Fibroblast of lung (primary cell): Measurements from ENCODE around the gene RERE. TPM values are rescaled to one million over a fixed set of nuclear protein-coding genes. Genes with fewer than 3 reads are reported as not detected.

Experiments used
- DNase-seq, 2 donors: peaks; one replicate each; pipeline versions ENCODE4 v3.0.0 to v3.0.0-alpha.2; 2010; ENCODE audit warnings: low read depth in 2 of 2
- H2AFZ ChIP-seq: 2 replicates; pipeline ENCODE4 v1.5.1; 2012; ENCODE audit warnings: low read length, control low read depth, inconsistent platforms
- H3K27ac ChIP-seq: 2 replicates; pipeline ENCODE4 v1.5.1; 2011; ENCODE audit warnings: low read length, control low read depth; ENCODE audit not compliant: insufficient read depth
- H3K27me3 ChIP-seq: 2 replicates; pipeline ENCODE4 v1.5.1; 2011; ENCODE audit warnings: mild to moderate bottlenecking, low read length; ENCODE audit not compliant: control insufficient read depth, insufficient read depth
- H3K36me3 ChIP-seq: 2 replicates; pipeline ENCODE4 v1.5.1; 2011; ENCODE audit warnings: low read length; ENCODE audit not compliant: control insufficient read depth, insufficient read depth
- H3K4me1 ChIP-seq: 2 replicates; pipeline ENCODE4 v1.5.1; 2011; ENCODE audit warnings: low read length; ENCODE audit not compliant: control insufficient read depth, insufficient read depth; ENCODE audit errors: extremely low read depth
- H3K4me2 ChIP-seq: 2 replicates; pipeline ENCODE4 v1.5.1; 2011; ENCODE audit warnings: low read length, control low read depth; ENCODE audit not compliant: insufficient read depth; ENCODE audit errors: extremely low read depth
- H3K4me3 ChIP-seq, 4 experiments: fragments of 200-600 bp in 1 of 4; sonication (generic) in 1 of 4; replicated peaks in 1 of 4; 2 replicates each; pipeline ENCODE4 v1.5.1; 2011 to 2016; ENCODE audit warnings: low read length in 4 of 4, low read depth in 3 of 4, mild to moderate bottlenecking in 3 of 4, control low read depth in 2 of 4, inconsistent platforms in 1 of 4, mixed read lengths in 1 of 4; ENCODE audit not compliant: insufficient read depth in 1 of 4; ENCODE audit errors: control extremely low read depth in 1 of 4
- H3K79me2 ChIP-seq: 2 replicates; pipeline ENCODE4 v1.5.1; 2012; ENCODE audit warnings: mild to moderate bottlenecking, low read length, inconsistent platforms; ENCODE audit not compliant: control insufficient read depth, insufficient read depth
- H3K9ac ChIP-seq: 2 replicates; pipeline ENCODE4 v1.5.1; 2011; ENCODE audit warnings: mild to moderate bottlenecking, low read length, control low read depth; ENCODE audit not compliant: insufficient read depth
- H3K9me3 ChIP-seq: 2 replicates; pipeline ENCODE4 v1.5.1; 2012; ENCODE audit warnings: low read depth, low read length; ENCODE audit not compliant: control insufficient read depth, insufficient read depth
- H4K20me1 ChIP-seq: 2 replicates; pipeline ENCODE4 v1.5.1; 2011; ENCODE audit warnings: low read length; ENCODE audit not compliant: control insufficient read depth, insufficient read depth; ENCODE audit errors: extremely low read depth
- CTCF ChIP-seq, 2 donors: IDR thresholded peaks in 1 of 2; conservative IDR thresholded peaks in 1 of 2; 1 replicate in 1 of 2; 2 replicates in 1 of 2; pipeline ENCODE4 v1.5.1; 2011 to 2012; ENCODE audit warnings: low read length in 2 of 2, control low read depth in 1 of 2, inconsistent platforms in 1 of 2, low read depth in 1 of 2, mild to moderate bottlenecking in 1 of 2
- EZH2 ChIP-seq: IDR thresholded peaks from 2 replicates; pipeline ENCODE4 v1.5.1; 2012; ENCODE audit warnings: low read length, control low read depth, mild to moderate bottlenecking; ENCODE audit errors: missing control alignments
- polyA plus RNA-seq, 2 donors: library from polyadenylated mRNA; depleted of rRNA in 1 of 2; stranded (reverse) in 1 of 2; unstranded in 1 of 2; fragments of >200 nt; gene quantifications; 2 replicates each; pipeline ENCODE4 v1.2.1, GENCODE V29; 2011 to 2012; ENCODE audit warnings: missing spikeins in 1 of 2
- total RNA-seq: library from RNA; depleted of rRNA; stranded (reverse); fragments of >200 nt; gene quantifications from 2 replicates; pipeline ENCODE4 v1.2.1, GENCODE V29; 2014

RERE gene
- total and polyA plus RNA-seq, 2 donors (not counting 1 experiment from before 2014, with no cell fraction given) = 3.7 to 51.0 TPM

- no peaks in the 10 kb centered on the region for H3K9me3 ChIP-seq
- no peak overlapping the region for H2AFZ ChIP-seq
- no peaks in the 10 kb centered on the region for H3K27me3 ChIP-seq
- peaks cover 60% of the 10 kb centered on the region for H3K36me3 ChIP-seq
- DNase-seq = no peak
- no peak overlapping the region for H3K27ac ChIP-seq
- H3K4me3 ChIP-seq = no peak overlapping the region
- H4K20me1 ChIP-seq = no peaks in the 10 kb centered on the region
- TF ChIP-seq CTCF (conservative IDR thresholded peaks at IDR 0.05 in 1 of 2, IDR thresholded peaks at IDR 0.05 in 1 of 2; ENCODE audit: low read depth in 1 of 2, low read length in 2 of 2) (no peak), EZH2 (no peak)
- no peak overlapping the region for H3K9ac ChIP-seq
- H3K4me1 ChIP-seq = peaks cover 18% of the 10 kb centered on the region
- H3K79me2 ChIP-seq = peaks cover 15% of the 10 kb centered on the region
- no peak overlapping the region for H3K4me2 ChIP-seq
Measured at GRCh38 chr1:8362701-8363101, 454.7 kb downstream of the RERE start.

- Histone ChIP-seq H3K9ac (no peak overlapping the region), H3K27me3 (no peaks in the 10 kb centered on the region), H3K4me2 (no peak overlapping the region), H3K4me3 (no peak overlapping the region), H3K79me2 (peaks cover 5% of the 10 kb centered on the region), H4K20me1 (no peaks in the 10 kb centered on the region), H3K4me1 (peaks cover 14% of the 10 kb centered on the region), H3K36me3 (peaks cover 67% of the 10 kb centered on the region), H3K9me3 (no peaks in the 10 kb centered on the region), H2AFZ (no peak overlapping the region), H3K27ac (no peak overlapping the region)
- TF ChIP-seq EZH2 (no peak), CTCF (conservative IDR thresholded peaks at IDR 0.05 in 1 of 2, IDR thresholded peaks at IDR 0.05 in 1 of 2; ENCODE audit: low read depth in 1 of 2, low read length in 2 of 2) (no peak)
- DNase-seq = no peak
Measured at GRCh38 chr1:8361198-8361849, 456.1 kb downstream of the RERE start.

GRCh38 chr1:8360493-8361197, 456.8 kb downstream of the RERE start:
- Histone ChIP-seq H3K4me3 (no peak overlapping the region), H3K9me3 (no peaks in the 10 kb centered on the region), H3K4me1 (peaks cover 14% of the 10 kb centered on the region), H3K4me2 (no peak overlapping the region), H3K27ac (no peak overlapping the region), H3K9ac (no peak overlapping the region), H3K36me3 (peaks cover 70% of the 10 kb centered on the region), H2AFZ (no peak overlapping the region), H4K20me1 (no peaks in the 10 kb centered on the region), H3K79me2 (no peaks in the 10 kb centered on the region), H3K27me3 (no peaks in the 10 kb centered on the region)
- DNase-seq = no peak
- TF ChIP-seq CTCF (conservative IDR thresholded peaks at IDR 0.05 in 1 of 2, IDR thresholded peaks at IDR 0.05 in 1 of 2; ENCODE audit: low read depth in 1 of 2, low read length in 2 of 2) = no peak
- no peak for TF ChIP-seq EZH2
